ENCODE measurements around the gene RGL1.

Gene RGL1

DNA sequence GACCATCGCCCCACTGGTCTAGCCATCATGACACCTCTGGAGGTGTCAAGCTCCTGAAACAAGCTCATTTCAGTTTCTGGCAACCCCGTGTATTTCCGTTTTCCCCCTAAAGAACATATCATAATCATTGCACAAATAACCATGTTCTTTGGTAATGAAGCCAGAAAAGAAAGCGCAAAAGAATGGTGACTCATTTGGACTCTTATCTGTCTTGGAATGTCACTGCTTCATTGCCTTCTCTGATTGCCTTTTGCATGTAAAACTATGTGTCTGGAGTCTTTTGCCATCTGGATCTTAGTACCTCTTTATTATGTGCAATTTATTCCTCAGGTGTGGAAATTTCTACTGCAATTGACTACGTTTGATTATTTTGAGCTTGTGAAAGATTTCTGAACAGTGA lies 122.1 kb downstream of the RGL1 start:
- H3K9ac ChIP-seq (ENCODE audit: low read length), result no peak overlapping the region
- H3K36me3 ChIP-seq (replicated peaks; ENCODE audit: insufficient read depth, low read length), result peaks cover 7% of the 10 kb centered on the region
- no peak overlapping the region for H2AFZ ChIP-seq (ENCODE audit: low read length)
- H3K9me3 ChIP-seq (replicated peaks; ENCODE audit: insufficient read depth, low read length), result no peaks in the 10 kb centered on the region
- no peaks in the 10 kb centered on the region for H3K79me2 ChIP-seq (ENCODE audit: low read length)
- no peaks in the 10 kb centered on the region for H3K4me1 ChIP-seq (ENCODE audit: low read length)
- no peak for DNase-seq
- no peaks in the 10 kb centered on the region for H3K27me3 ChIP-seq (replicated peaks; ENCODE audit: insufficient read depth, low read length)
- no peak for TF ChIP-seq EZH2 (optimal IDR thresholded peaks at IDR 0.05; ENCODE audit: low read depth, low read length)
- TF ChIP-seq EZH2phosphoT487 (IDR thresholded peaks at IDR 0.05; ENCODE audit: low read length), result no peak
- TF ChIP-seq CTCF (IDR thresholded peaks at IDR 0.05; ENCODE audit: low read length), result no peak
- no peaks in the 10 kb centered on the region for H4K20me1 ChIP-seq (ENCODE audit: insufficient read depth, low read length)
- no peak overlapping the region for H3K4me3 ChIP-seq (ENCODE audit: low read length)
- H3K9me2 ChIP-seq (replicated peaks; ENCODE audit: insufficient read depth, low read length), result no peaks in the 10 kb centered on the region
- no peak overlapping the region for H3K27ac ChIP-seq (ENCODE audit: low read length)
- H3K4me2 ChIP-seq (ENCODE audit: low read depth, low read length), result no peak overlapping the region
- H3F3A ChIP-seq (ENCODE audit: insufficient read depth, low read length), result no peaks in the 10 kb centered on the region

DNA sequence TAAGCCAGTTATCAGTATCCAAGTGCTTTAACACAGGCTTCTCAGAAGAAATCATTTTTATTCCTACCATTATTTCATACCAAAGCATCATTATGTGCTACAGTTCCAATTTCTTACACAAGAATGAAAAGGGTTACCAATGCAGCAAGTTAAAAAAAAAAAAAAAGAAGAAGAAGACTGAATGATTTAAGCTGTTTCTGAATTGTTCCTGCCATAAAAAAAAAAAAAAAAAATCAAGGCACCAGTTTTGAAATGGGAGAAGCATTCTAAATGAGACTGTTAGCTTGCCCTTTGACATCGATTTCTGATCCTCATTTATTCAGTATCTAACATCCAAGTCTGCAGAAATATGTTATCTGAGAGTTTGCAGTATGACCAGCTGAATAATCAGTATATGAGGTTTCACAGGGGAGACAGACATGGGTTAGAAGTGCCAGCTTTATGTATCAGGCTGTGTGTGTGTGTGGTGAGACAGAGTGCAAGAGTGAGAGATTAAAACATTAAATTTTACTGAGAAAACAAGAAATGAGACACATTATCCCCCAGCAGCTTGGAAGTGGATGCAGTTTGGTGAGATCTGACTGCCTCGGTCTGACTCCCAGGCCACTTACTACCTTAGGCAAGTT lies 126.8 kb downstream of the RGL1 start:
- 0 out of 2 replicates have a peak, but pooled peaks cover 3% of the 10 kb centered on the region for H3K36me3 ChIP-seq (replicated peaks; ENCODE audit: insufficient read depth, low read length)
- H3K9ac ChIP-seq (ENCODE audit: low read length), result no peak overlapping the region
- no peak for TF ChIP-seq CTCF (IDR thresholded peaks at IDR 0.05; ENCODE audit: low read length)
- no peak for TF ChIP-seq EZH2 (optimal IDR thresholded peaks at IDR 0.05; ENCODE audit: low read depth, low read length)
- no peak for TF ChIP-seq EZH2phosphoT487 (IDR thresholded peaks at IDR 0.05; ENCODE audit: low read length)
- no peaks in the 10 kb centered on the region for H4K20me1 ChIP-seq (ENCODE audit: insufficient read depth, low read length)
- no peak for DNase-seq
- no peaks in the 10 kb centered on the region for H3K27me3 ChIP-seq (replicated peaks; ENCODE audit: insufficient read depth, low read length)
- no peaks in the 10 kb centered on the region for H3F3A ChIP-seq (ENCODE audit: insufficient read depth, low read length)
- no peaks in the 10 kb centered on the region for H3K79me2 ChIP-seq (ENCODE audit: low read length)
- no peak overlapping the region for H3K4me3 ChIP-seq (ENCODE audit: low read length)
- H3K4me1 ChIP-seq (ENCODE audit: low read length), result no peaks in the 10 kb centered on the region
- no peak overlapping the region for H3K27ac ChIP-seq (ENCODE audit: low read length)
- no peaks in the 10 kb centered on the region for H3K9me3 ChIP-seq (replicated peaks; ENCODE audit: insufficient read depth, low read length)
- H2AFZ ChIP-seq (ENCODE audit: low read length), result no peak overlapping the region
- no peaks in the 10 kb centered on the region for H3K9me2 ChIP-seq (replicated peaks; ENCODE audit: insufficient read depth, low read length)
- H3K4me2 ChIP-seq (ENCODE audit: low read depth, low read length), result no peak overlapping the region

DNA sequence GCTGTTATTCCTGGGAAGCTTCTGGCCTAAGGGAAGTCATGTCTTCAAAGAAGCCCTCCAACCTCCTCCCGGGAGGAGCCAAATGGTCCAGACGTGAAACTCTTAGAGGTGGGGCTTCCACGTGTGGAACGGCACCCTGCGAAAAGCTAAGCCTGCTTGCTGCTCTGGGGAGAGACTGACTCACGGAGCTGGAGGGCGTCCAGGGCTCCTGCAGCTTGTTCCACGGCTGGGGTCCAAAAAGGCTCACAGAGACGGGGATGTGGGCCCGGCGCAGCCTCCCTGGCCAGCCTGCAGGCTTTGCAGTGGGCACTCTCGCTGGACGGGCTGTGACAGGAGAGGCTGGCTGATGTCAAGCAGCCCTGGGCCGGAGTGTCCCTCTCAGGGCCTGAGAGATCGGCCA lies 127.5 kb downstream of the RGL1 start:
- Histone ChIP-seq H3K4me3 (ENCODE audit: low read length) (no peak overlapping the region), H3K9me3 (replicated peaks; ENCODE audit: insufficient read depth, low read length) (no peaks in the 10 kb centered on the region), H3K79me2 (ENCODE audit: low read length) (no peaks in the 10 kb centered on the region), H3K27ac (ENCODE audit: low read length) (no peak overlapping the region), H3K4me2 (ENCODE audit: low read depth, low read length) (no peak overlapping the region), H2AFZ (ENCODE audit: low read length) (no peak overlapping the region), H3F3A (ENCODE audit: insufficient read depth, low read length) (no peaks in the 10 kb centered on the region), H3K36me3 (replicated peaks; ENCODE audit: insufficient read depth, low read length) (no peaks in the 10 kb centered on the region), H3K27me3 (replicated peaks; ENCODE audit: insufficient read depth, low read length) (no peaks in the 10 kb centered on the region), H3K9ac (ENCODE audit: low read length) (no peak overlapping the region), H3K4me1 (ENCODE audit: low read length) (no peaks in the 10 kb centered on the region), H4K20me1 (ENCODE audit: insufficient read depth, low read length) (no peaks in the 10 kb centered on the region), H3K9me2 (replicated peaks; ENCODE audit: insufficient read depth, low read length) (no peaks in the 10 kb centered on the region)
- TF ChIP-seq EZH2phosphoT487 (IDR thresholded peaks at IDR 0.05; ENCODE audit: low read length) (no peak), EZH2 (optimal IDR thresholded peaks at IDR 0.05; ENCODE audit: low read depth, low read length) (no peak), CTCF (IDR thresholded peaks at IDR 0.05; ENCODE audit: low read length) (no peak)
- no peak for DNase-seq

Measured in MM.1S (cell line).